ENCODE measurements around the gene GAD2. TPM values are rescaled to one million over a fixed set of nuclear protein-coding genes. Genes with fewer than 3 reads are reported as not detected.

The GAD2 gene
- total and polyA plus RNA-seq, 9 of the 15 experiments (the other 6 are each of a cell fraction or from before 2014, with no cell fraction given): not detected

- Histone ChIP-seq H3K9me1 (ENCODE audit: control insufficient read depth, insufficient read depth, low read length) (no peaks in the 10 kb centered on the region), H3K27me3 (ENCODE audit: control insufficient read depth in 2 of 2, insufficient read depth in 2 of 2, low read length in 2 of 2) (no peaks in the 10 kb centered on the region), H3K27ac (ENCODE audit: extremely low read depth, low read depth, low read length) (no peak overlapping the region), H3K4me2 (ENCODE audit: insufficient read depth, low read length) (no peak overlapping the region), H3K4me3 (no peak overlapping the region), H3K4me1 (replicated peaks in 1 of 2; ENCODE audit: control insufficient read depth in 2 of 2, insufficient read depth in 2 of 2, low read length in 2 of 2) (no peaks in the 10 kb centered on the region), H2AFZ (ENCODE audit: low read depth, low read length) (no peak overlapping the region), H4K20me1 (replicated peaks; ENCODE audit: control insufficient read depth, insufficient read depth, low read length) (no peaks in the 10 kb centered on the region), H3K79me2 (ENCODE audit: control insufficient read depth, insufficient read depth, low read length) (no peaks in the 10 kb centered on the region), H3K9ac (ENCODE audit: insufficient read depth in 1 of 2, low read depth in 2 of 2, low read length in 2 of 2) (no peak overlapping the region), H3K36me3 (ENCODE audit: control insufficient read depth, insufficient read depth, low read length) (no peaks in the 10 kb centered on the region), H3K9me3 (replicated peaks; ENCODE audit: control insufficient read depth, insufficient read depth, low read depth, low read length) (no peaks in the 10 kb centered on the region)
- FAIRE-seq (no peak), DNase-seq (ENCODE audit: extremely low read depth in 1 of 4, low spot score in 3 of 4) (no peak), ATAC-seq (no peak)
- WGBS (ENCODE audit: insufficient coverage, low coverage, missing lambda C conversion rate): 5% methylated on average over 4 of the region's 4 CpGs
- BruUV-seq (replicated peaks): no TSS peak
- ChIA-PET CTCF (ENCODE audit: low intra/inter-chr PET ratio) (no interaction called here), POLR2A (interaction anchor here (1.0 kb wide), 1 partner anchor 13 kb away, joined by 3 read pairs; no protein-coding TSS in a partner anchor)
- intact Hi-C loops (cut with micrococcal nuclease): no loop called here
- no peak for TF ChIP-seq LCOR (CRISPR knock-in tag; IDR thresholded peaks at IDR 0.05)
- no peak for TF ChIP-seq HIVEP1 (CRISPR knock-in tag; IDR thresholded peaks at IDR 0.05)
- no peak for TF ChIP-seq KLF16 (IDR thresholded peaks at IDR 0.05)
- no peak for TF ChIP-seq HCFC1 (IDR thresholded peaks at IDR 0.05; ENCODE audit: low read depth, low read length)
- TF ChIP-seq XRCC4 (IDR thresholded peaks at IDR 0.05; ENCODE audit: extremely low read depth, insufficient read depth, insufficient read length): no peak
- no peak for TF ChIP-seq RBM22 (IDR thresholded peaks at IDR 0.05; ENCODE audit: low read depth, low read length, poor library complexity, severe bottlenecking)
- TF ChIP-seq ZHX1 (conservative IDR thresholded peaks at IDR 0.05; ENCODE audit: low read length): no peak
- TF ChIP-seq HNRNPK (IDR thresholded peaks at IDR 0.05; ENCODE audit: low read depth, low read length, poor library complexity, severe bottlenecking): no peak
- no peak for TF ChIP-seq NFATC3 (IDR thresholded peaks at IDR 0.05)
- no peak for TF ChIP-seq BCLAF1 (IDR thresholded peaks at IDR 0.05; ENCODE audit: borderline replicate concordance in 1 of 2, control insufficient read depth in 1 of 2, low read depth in 2 of 2, low read length in 1 of 2)
- TF ChIP-seq TFAM (CRISPR knock-in tag; conservative IDR thresholded peaks at IDR 0.05): no peak
- no peak for TF ChIP-seq ZFX (CRISPR knock-in tag; IDR thresholded peaks at IDR 0.05)
- no peak for TF ChIP-seq E4F1 (CRISPR knock-in tag; IDR thresholded peaks at IDR 0.05; ENCODE audit: borderline replicate concordance)
- in situ Hi-C loops (cut with MboI): no loop called here
Measured at GRCh38 chr10:26290236-26290635, 73.7 kb downstream of the GAD2 start.

Data from K562 (cell line).